ENCODE results near the gene ERGIC3. TPM values are rescaled to one million over a fixed set of nuclear protein-coding genes. Genes with fewer than 3 reads are reported as not detected.

ERGIC3 gene
- total RNA-seq, 1 experiment from 2014 or later: 242 TPM

DNA sequence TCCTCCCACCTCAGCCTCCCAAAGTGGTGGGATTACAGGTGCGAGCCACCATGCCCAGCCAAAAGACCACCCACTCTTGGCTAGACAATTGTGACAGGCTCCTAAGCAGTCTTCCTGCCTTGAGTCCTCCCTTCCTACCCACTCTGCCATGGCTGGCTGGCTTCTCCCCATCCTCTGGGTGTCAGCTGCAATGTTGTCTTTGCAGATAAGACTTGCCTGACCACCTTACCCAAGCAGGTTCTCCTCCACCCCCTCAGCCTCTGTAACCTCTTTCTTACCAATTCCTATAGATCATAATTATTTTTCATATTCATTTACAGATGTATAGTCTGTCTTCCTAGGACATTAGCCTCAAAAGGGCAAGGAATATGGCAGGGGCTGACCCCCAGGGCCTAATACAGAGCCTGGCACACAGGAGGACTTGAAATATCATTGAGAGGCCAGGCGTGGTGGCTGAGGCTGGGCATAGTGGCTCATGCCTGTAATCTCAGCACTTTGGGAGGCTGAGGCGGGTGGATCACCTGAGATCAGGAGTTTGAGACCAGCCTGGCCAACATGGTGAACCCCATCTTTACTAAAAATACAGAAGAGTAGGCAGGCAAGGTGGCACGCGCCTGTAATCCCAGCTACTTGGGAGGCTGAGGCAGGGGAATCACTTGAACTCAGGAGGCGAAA, 45.0 kb downstream of the ERGIC3 start:
- no peak overlapping the region for H2AFZ ChIP-seq (ENCODE audit: low read length)
- no peak overlapping the region for H3K4me2 ChIP-seq (ENCODE audit: low read depth, low read length, poor library complexity, severe bottlenecking)
- H3K9ac ChIP-seq (ENCODE audit: low read length): no peak overlapping the region
- no peaks in the 10 kb centered on the region for H3K4me1 ChIP-seq (ENCODE audit: low read length)
- H3K27me3 ChIP-seq (ENCODE audit: low read length): no peaks in the 10 kb centered on the region
- H3K9me2 ChIP-seq (replicated peaks; ENCODE audit: insufficient read depth, low read length): no peaks in the 10 kb centered on the region
- no peaks in the 10 kb centered on the region for H3K9me3 ChIP-seq (ENCODE audit: low read length)
- no peaks in the 10 kb centered on the region for H3K36me3 ChIP-seq (ENCODE audit: insufficient read depth, low read length)
- H4K20me1 ChIP-seq (ENCODE audit: insufficient read depth, low read depth, low read length): no peaks in the 10 kb centered on the region
- no peak for DNase-seq
- H3K79me2 ChIP-seq (ENCODE audit: low read length): no peaks in the 10 kb centered on the region
- H3K27ac ChIP-seq (ENCODE audit: low read length): no peak overlapping the region
- H3K4me3 ChIP-seq (ENCODE audit: low read length): no peak overlapping the region

DNA sequence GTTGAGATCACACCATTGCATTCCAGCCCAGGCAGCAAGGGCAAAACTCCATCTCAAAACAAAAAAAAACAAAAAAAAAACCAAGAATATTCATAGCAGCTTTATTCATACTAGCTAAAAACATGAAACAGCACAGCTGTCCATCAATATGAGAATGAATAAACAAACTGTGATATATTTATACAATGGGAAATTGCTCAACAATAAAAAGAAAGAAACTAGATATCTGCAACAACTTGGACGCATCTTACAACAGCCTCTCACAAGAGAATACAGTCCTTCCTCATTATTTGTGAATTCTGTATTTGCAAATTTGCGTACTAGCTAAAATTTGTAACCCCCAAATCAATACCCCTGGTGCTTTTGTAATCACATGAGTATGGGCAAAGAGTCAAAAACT, 45.6 kb downstream of the ERGIC3 start:
- H3K79me2 ChIP-seq (ENCODE audit: low read length): no peaks in the 10 kb centered on the region
- H3K9ac ChIP-seq (ENCODE audit: low read length): no peak overlapping the region
- H3K27me3 ChIP-seq (ENCODE audit: low read length): no peaks in the 10 kb centered on the region
- H3K4me3 ChIP-seq (ENCODE audit: low read length): no peak overlapping the region
- no peaks in the 10 kb centered on the region for H3K9me2 ChIP-seq (replicated peaks; ENCODE audit: insufficient read depth, low read length)
- DNase-seq: no peak
- H3K27ac ChIP-seq (ENCODE audit: low read length): no peak overlapping the region
- H3K9me3 ChIP-seq (ENCODE audit: low read length): no peaks in the 10 kb centered on the region
- no peaks in the 10 kb centered on the region for H4K20me1 ChIP-seq (ENCODE audit: insufficient read depth, low read depth, low read length)
- no peak overlapping the region for H3K4me2 ChIP-seq (ENCODE audit: low read depth, low read length, poor library complexity, severe bottlenecking)
- H3K36me3 ChIP-seq (ENCODE audit: insufficient read depth, low read length): no peaks in the 10 kb centered on the region
- no peaks in the 10 kb centered on the region for H3K4me1 ChIP-seq (ENCODE audit: low read length)
- H2AFZ ChIP-seq (ENCODE audit: low read length): no peak overlapping the region

DNA sequence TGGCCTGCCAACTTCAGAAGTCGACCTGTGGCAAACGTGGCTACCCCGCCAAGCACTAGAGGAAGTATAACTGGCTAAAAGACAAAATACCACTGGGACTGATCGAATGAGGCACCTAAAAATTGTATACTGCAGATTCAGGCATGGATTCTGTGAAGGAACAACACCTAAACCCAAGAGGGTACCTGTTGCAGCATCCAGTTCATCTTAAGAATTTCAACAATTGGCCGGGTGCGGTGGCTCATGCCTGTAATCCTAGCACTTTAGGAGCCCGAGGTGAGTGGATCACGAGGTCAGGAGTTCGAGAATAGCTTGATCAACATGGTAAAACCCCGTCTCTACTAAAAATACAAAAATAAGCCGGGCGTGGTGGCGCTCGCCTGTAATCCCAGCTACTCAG, 46.5 kb downstream of the ERGIC3 start:
- H3K9ac ChIP-seq (ENCODE audit: low read length): no peak overlapping the region
- no peaks in the 10 kb centered on the region for H3K9me2 ChIP-seq (replicated peaks; ENCODE audit: insufficient read depth, low read length)
- no peak overlapping the region for H3K27ac ChIP-seq (ENCODE audit: low read length)
- no peaks in the 10 kb centered on the region for H3K4me1 ChIP-seq (ENCODE audit: low read length)
- no peak overlapping the region for H3K4me3 ChIP-seq (ENCODE audit: low read length)
- no peak overlapping the region for H3K4me2 ChIP-seq (ENCODE audit: low read depth, low read length, poor library complexity, severe bottlenecking)
- no peaks in the 10 kb centered on the region for H3K9me3 ChIP-seq (ENCODE audit: low read length)
- H3K36me3 ChIP-seq (ENCODE audit: insufficient read depth, low read length): no peaks in the 10 kb centered on the region
- H4K20me1 ChIP-seq (ENCODE audit: insufficient read depth, low read depth, low read length): no peaks in the 10 kb centered on the region
- no peak overlapping the region for H2AFZ ChIP-seq (ENCODE audit: low read length)
- no peak for DNase-seq
- H3K79me2 ChIP-seq (ENCODE audit: low read length): no peaks in the 10 kb centered on the region
- H3K27me3 ChIP-seq (ENCODE audit: low read length): no peaks in the 10 kb centered on the region

DNA sequence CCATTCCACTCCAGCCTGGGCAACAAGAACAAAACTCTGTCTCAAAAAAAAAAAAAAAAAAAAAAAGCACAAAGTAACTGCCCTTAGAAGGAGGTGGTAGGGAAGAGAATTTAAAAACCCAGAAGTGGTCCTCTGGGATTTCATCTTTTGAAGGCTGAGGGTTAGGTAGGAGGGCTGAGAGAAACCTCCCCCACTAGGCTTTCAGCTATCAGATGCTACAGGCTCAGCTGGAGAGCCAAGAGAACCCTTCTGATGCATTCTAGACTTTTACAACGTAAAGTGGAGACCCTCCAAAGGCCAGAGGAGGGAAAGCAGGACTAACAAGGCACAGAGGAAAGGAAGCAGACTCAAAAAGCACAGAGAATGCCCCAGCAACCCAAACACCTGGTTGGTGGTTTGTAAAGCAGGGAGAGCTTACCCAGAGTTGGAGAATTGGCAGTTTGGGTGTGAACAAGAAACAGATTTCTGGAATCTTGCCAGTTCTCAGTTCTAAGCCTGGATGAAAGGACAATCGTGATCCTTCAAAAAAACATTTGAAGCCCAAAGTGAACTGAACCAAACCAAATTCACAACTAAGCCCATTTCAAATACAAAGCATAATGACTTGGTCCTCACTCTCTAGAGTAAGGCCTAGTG, 50.6 kb downstream of the ERGIC3 start:
- Histone ChIP-seq H3K9ac (ENCODE audit: low read length) (no peak overlapping the region), H3K9me3 (ENCODE audit: low read length) (no peaks in the 10 kb centered on the region), H3K27ac (ENCODE audit: low read length) (no peak overlapping the region), H3K4me1 (ENCODE audit: low read length) (no peaks in the 10 kb centered on the region), H3K4me2 (ENCODE audit: low read depth, low read length, poor library complexity, severe bottlenecking) (no peak overlapping the region), H2AFZ (ENCODE audit: low read length) (0 out of 2 replicates have a peak overlapping the region, but pooled peaks have one; percentile 4), H4K20me1 (ENCODE audit: insufficient read depth, low read depth, low read length) (no peaks in the 10 kb centered on the region), H3K27me3 (ENCODE audit: low read length) (no peaks in the 10 kb centered on the region), H3K36me3 (ENCODE audit: insufficient read depth, low read length) (no peaks in the 10 kb centered on the region), H3K9me2 (replicated peaks; ENCODE audit: insufficient read depth, low read length) (no peaks in the 10 kb centered on the region), H3K79me2 (ENCODE audit: low read length) (no peaks in the 10 kb centered on the region), H3K4me3 (ENCODE audit: low read length) (no peak overlapping the region)
- no peak for DNase-seq

DNA sequence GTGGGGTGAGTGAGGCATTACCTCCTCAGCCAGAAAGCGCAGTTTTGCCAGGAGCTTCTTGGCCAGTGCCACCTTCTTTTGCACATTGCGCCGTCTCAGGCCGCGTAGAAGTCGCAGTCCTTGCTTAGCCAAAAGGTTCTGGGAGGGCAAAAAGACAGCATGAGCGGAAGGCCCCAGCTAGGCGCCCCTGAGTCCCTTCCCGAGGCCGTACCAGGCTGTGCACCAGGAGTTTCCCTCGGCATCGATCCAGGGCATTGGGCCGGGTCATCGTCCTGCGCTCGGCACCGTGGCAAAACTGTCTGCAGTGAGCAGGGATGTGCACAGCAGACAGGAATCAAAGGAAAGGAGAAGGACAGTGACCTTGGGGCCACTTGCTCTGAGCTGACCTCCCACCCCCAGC, 53.6 kb downstream of the ERGIC3 start:
- Histone ChIP-seq H3K9me3 (ENCODE audit: low read length) (no peaks in the 10 kb centered on the region), H3K9me2 (replicated peaks; ENCODE audit: insufficient read depth, low read length) (no peaks in the 10 kb centered on the region), H3K36me3 (ENCODE audit: insufficient read depth, low read length) (no peaks in the 10 kb centered on the region), H3K4me1 (ENCODE audit: low read length) (no peaks in the 10 kb centered on the region), H3K79me2 (ENCODE audit: low read length) (no peaks in the 10 kb centered on the region), H3K27ac (ENCODE audit: low read length) (no peak overlapping the region), H4K20me1 (ENCODE audit: insufficient read depth, low read depth, low read length) (no peaks in the 10 kb centered on the region), H3K27me3 (ENCODE audit: low read length) (no peaks in the 10 kb centered on the region), H3K4me3 (ENCODE audit: low read length) (no peak overlapping the region), H3K4me2 (ENCODE audit: low read depth, low read length, poor library complexity, severe bottlenecking) (no peak overlapping the region), H2AFZ (ENCODE audit: low read length) (no peak overlapping the region), H3K9ac (ENCODE audit: low read length) (no peak overlapping the region)
- DNase-seq: no peak

DNA sequence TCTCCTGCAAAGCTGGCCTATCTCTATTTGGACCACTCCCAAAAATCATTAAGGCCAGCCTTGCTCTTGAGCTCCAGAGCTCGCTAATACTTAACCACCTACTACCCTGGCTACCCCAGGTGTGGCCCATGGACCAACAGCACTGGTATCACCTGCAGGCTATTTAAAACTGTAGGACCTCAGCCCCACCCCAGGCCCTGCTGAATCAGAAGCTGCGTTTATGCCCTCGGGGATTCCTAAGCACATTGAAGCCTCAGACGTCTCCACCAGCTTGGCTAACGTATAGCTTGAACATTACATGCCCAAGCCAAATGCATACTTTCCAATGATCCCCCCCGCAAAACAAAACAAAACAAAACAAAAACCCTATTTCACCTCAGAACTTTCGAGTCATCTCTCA, 54.0 kb downstream of the ERGIC3 start:
- H3K4me1 ChIP-seq (ENCODE audit: low read length): no peaks in the 10 kb centered on the region
- H3K79me2 ChIP-seq (ENCODE audit: low read length): no peaks in the 10 kb centered on the region
- H3K9ac ChIP-seq (ENCODE audit: low read length): no peak overlapping the region
- H3K27me3 ChIP-seq (ENCODE audit: low read length): no peaks in the 10 kb centered on the region
- H3K36me3 ChIP-seq (ENCODE audit: insufficient read depth, low read length): no peaks in the 10 kb centered on the region
- H3K4me3 ChIP-seq (ENCODE audit: low read length): no peak overlapping the region
- no peaks in the 10 kb centered on the region for H3K9me2 ChIP-seq (replicated peaks; ENCODE audit: insufficient read depth, low read length)
- no peak overlapping the region for H3K27ac ChIP-seq (ENCODE audit: low read length)
- no peak for DNase-seq
- no peak overlapping the region for H3K4me2 ChIP-seq (ENCODE audit: low read depth, low read length, poor library complexity, severe bottlenecking)
- no peak overlapping the region for H2AFZ ChIP-seq (ENCODE audit: low read length)
- H4K20me1 ChIP-seq (ENCODE audit: insufficient read depth, low read depth, low read length): no peaks in the 10 kb centered on the region
- no peaks in the 10 kb centered on the region for H3K9me3 ChIP-seq (ENCODE audit: low read length)

DNA sequence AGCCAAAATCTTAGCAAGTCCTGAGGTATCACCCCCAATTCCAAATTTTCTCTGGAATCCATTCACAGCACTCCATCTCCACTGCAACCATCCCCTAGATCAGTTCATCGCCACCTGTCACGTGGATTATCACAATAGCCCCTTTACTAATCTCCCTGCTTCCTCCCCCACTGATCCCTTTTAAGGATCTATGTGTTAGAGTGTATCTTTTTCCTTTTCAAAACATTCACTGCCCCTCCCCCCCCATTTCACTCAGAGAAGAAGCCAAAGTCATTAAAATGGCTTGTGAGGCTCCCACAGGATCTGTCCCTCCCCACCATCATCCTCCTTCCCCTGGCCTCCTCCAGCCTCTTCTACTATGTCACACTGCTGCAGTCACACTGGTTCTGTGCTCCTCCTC, 55.3 kb downstream of the ERGIC3 start:
- Histone ChIP-seq H3K36me3 (ENCODE audit: insufficient read depth, low read length) (no peaks in the 10 kb centered on the region), H3K4me3 (ENCODE audit: low read length) (no peak overlapping the region), H3K27me3 (ENCODE audit: low read length) (no peaks in the 10 kb centered on the region), H3K9me3 (ENCODE audit: low read length) (no peaks in the 10 kb centered on the region), H3K9ac (ENCODE audit: low read length) (no peak overlapping the region), H4K20me1 (ENCODE audit: insufficient read depth, low read depth, low read length) (no peaks in the 10 kb centered on the region), H2AFZ (ENCODE audit: low read length) (no peak overlapping the region), H3K4me2 (ENCODE audit: low read depth, low read length, poor library complexity, severe bottlenecking) (no peak overlapping the region), H3K79me2 (ENCODE audit: low read length) (no peaks in the 10 kb centered on the region), H3K4me1 (ENCODE audit: low read length) (no peaks in the 10 kb centered on the region), H3K9me2 (replicated peaks; ENCODE audit: insufficient read depth, low read length) (no peaks in the 10 kb centered on the region), H3K27ac (ENCODE audit: low read length) (no peak overlapping the region)
- no peak for DNase-seq

DNA sequence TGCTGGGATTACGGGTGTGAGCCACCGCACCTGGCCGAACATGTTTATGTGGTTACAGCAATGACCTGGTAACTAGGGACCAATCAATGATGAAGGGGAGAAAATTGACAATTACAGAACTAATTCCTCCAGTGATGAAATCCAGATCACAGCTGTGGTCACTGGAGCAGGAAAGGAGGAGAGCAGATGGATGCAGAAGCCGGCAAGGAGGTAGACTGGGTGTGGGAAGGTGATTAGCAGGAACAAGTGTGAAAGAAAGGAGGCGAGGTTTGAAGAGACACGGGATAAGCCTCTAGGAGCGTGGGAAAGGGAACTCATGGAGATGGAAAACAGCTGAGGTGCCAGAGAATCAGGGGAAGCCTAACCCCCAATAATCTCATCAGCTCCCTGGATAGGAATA, 56.6 kb downstream of the ERGIC3 start:
- Histone ChIP-seq H3K27me3 (ENCODE audit: low read length) (no peaks in the 10 kb centered on the region), H3K9me2 (replicated peaks; ENCODE audit: insufficient read depth, low read length) (no peaks in the 10 kb centered on the region), H3K27ac (ENCODE audit: low read length) (no peak overlapping the region), H3K9me3 (ENCODE audit: low read length) (no peaks in the 10 kb centered on the region), H3K79me2 (ENCODE audit: low read length) (no peaks in the 10 kb centered on the region), H3K4me2 (ENCODE audit: low read depth, low read length, poor library complexity, severe bottlenecking) (no peak overlapping the region), H3K36me3 (ENCODE audit: insufficient read depth, low read length) (no peaks in the 10 kb centered on the region), H3K9ac (ENCODE audit: low read length) (no peak overlapping the region), H3K4me1 (ENCODE audit: low read length) (no peaks in the 10 kb centered on the region), H4K20me1 (ENCODE audit: insufficient read depth, low read depth, low read length) (no peaks in the 10 kb centered on the region), H2AFZ (ENCODE audit: low read length) (no peak overlapping the region), H3K4me3 (ENCODE audit: low read length) (no peak overlapping the region)
- DNase-seq: no peak

Measured in Karpas-422 (cell line).